ENCODE measurements around the gene NMRK2.
"Not testable (repeated sequence)": the region's sequence is repeated elsewhere in the genome, so short reads cannot be mapped to it uniquely, and the experiment has no call there.

The NMRK2 gene

DNA sequence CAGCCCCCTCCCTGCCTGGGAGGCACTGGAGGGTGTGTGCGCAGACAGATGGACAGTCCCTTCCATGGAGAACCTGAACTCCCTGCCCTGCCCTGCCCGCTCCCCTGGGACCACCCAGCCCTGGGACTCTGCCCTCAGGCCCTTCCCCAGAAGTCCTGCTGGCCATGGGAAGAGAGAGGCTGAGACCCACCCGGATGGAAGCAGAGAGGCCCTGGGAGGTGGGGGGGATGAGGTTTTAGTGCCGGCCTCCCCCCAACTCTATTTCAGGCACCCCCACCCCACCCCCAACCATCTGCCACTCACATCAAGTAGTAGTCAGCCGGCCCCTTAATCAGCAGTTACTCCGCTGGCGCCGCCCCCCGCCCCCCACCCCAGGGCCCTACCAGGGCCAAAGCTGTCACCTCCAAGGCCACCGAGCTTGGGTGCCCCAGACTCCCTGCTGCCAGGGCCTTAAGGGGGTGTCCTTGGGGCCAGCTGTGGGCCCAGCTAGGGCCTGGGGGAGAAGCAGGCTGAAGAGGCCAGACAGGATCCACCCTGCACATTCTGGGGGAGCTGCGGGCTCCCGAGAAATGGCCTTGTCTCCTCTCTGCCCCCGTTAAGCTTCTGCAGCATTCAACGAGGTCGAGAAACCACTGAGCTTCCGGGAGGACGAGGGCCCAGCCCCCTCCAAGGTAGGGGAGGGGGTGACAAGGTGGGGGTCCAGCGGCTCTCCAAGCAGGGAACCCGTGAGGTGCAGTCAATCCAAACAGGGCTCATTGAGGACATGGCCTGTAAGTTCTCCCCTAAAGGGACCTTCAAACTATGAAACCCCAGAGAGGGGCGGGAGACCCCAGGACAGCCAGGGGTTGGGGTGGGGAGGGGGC is 17.4 kb downstream of the NMRK2 start:
- no peak for DNase-seq (ENCODE audit: low read depth)
- TF ChIP-seq, protein P1, sequence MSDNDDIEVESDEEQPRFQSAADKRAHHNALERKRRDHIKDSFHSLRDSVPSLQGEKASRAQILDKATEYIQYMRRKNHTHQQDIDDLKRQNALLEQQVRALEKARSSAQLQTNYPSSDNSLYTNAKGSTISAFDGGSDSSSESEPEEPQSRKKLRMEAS (IDR thresholded peaks at IDR 0.05; ENCODE audit: low read depth, low read length), result no peak
- TF ChIP-seq, protein P2, sequence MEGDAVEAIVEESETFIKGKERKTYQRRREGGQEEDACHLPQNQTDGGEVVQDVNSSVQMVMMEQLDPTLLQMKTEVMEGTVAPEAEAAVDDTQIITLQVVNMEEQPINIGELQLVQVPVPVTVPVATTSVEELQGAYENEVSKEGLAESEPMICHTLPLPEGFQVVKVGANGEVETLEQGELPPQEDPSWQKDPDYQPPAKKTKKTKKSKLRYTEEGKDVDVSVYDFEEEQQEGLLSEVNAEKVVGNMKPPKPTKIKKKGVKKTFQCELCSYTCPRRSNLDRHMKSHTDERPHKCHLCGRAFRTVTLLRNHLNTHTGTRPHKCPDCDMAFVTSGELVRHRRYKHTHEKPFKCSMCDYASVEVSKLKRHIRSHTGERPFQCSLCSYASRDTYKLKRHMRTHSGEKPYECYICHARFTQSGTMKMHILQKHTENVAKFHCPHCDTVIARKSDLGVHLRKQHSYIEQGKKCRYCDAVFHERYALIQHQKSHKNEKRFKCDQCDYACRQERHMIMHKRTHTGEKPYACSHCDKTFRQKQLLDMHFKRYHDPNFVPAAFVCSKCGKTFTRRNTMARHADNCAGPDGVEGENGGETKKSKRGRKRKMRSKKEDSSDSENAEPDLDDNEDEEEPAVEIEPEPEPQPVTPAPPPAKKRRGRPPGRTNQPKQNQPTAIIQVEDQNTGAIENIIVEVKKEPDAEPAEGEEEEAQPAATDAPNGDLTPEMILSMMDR (IDR thresholded peaks at IDR 0.05; ENCODE audit: low read depth, low read length), result no peak
- TF ChIP-seq POLR2A (IDR thresholded peaks at IDR 0.05; ENCODE audit: extremely low read depth, insufficient read length) (no peak), MYC (IDR thresholded peaks at IDR 0.05; ENCODE audit: low read depth, low read length) (no peak)
- H3K4me3 ChIP-seq (ENCODE audit: low read depth, low read length), result no peak overlapping the region

DNA sequence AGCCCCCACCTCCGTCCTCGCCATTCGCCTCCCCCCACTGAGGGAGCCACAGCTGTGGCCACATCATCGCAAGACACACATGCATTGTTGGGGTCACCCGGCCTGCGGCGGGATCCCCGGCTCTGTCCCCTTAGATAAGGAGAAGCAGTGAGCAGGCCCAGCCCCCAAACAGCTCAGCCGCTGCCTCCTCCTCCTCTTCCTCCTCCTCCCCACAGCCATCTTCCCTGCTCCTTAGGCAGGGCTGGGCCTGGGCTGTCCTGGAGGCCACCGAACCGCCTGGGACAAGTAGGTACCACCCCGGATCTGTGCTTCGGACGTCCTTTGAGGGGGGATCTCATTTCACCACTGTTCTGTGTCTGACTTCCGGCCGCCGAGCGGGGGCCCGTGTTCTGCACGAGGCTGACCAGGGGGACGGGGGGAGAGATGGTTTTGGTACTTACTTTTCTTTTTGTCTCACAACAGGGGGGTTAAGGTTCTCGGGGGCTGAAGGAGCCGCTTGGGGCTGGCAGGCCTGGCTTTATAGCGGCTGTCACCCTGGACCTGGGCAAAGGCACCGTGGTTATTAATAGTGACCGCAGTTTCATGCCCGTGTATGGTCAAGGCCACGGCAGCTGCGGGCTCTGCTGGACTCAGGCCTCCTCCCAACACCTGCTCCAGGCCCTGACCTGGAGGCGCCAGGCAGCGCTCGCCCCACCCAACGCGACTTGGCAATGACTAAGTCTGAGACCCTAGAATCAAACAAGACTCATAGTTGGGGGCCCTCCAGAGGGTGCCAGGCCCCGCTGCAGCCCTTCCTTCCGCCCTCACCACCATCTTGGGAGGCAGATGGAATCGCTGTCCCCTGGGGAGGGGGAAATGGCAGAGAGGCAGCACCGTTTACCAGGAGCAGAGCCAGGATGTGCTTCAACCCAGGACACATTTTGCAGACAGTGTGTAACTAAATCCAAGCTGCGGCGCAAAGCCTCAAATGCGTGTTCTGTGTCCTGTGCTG is 18.3 kb downstream of the NMRK2 start:
- DNase-seq (ENCODE audit: low read depth), result no peak
- no peak for TF ChIP-seq MYC (IDR thresholded peaks at IDR 0.05; ENCODE audit: low read depth, low read length)
- TF ChIP-seq, protein P1 (IDR thresholded peaks at IDR 0.05; ENCODE audit: low read depth, low read length), result no peak
- TF ChIP-seq, protein P2 (IDR thresholded peaks at IDR 0.05; ENCODE audit: low read depth, low read length), result no peak
- H3K4me3 ChIP-seq (ENCODE audit: low read depth, low read length), result no peak overlapping the region

DNA sequence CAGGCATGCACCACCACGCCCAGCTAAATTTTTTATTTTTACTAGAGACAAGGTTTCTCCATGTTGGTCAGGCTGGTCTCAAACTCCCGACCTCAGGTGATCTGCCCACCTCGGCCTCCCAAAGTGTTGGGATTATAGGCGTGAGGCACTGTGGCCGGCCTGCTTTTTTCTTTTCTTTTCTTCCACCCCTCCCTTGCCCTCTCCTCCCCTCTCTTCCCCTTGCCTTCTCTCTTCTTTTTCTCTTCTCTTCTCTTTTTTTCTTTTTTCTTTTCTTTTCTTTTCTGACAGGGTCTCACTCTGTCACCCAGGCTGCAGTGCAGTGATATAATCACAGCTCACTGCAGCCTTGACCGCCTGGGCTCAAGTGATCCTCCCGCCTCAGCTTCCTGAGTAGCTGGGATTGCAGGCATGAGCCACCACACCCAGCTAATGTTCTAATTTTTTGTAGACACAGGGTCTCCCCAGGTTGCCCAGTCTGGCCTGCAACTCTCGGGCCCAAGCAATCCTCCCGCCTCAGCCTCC is 19.9 kb downstream of the NMRK2 start:
- not testable (repeated sequence) for H3K4me3 ChIP-seq (ENCODE audit: low read depth, low read length); DNase-seq (ENCODE audit: low read depth)

DNA sequence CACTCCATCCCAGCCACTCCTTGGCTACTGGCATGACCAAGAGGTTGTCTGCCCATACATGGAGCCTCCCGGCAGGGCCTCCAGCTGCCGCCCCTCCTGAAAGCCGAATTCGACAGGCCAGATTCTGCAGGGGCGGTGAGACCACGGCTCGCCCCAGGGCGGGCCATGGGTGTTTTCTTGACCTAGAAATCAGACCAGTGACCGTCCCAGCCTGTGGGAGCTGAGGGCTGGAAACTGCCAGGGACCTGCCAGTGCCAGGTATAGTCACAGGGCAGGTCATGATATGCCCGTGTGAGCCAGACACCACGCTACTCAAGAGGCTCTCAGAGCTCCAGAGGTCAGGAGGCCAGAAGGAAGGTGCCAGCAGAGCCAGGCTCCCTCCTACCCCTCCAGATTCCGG is 21.2 kb downstream of the NMRK2 start:
- DNase-seq (ENCODE audit: low read depth), result no peak
- no peak overlapping the region for H3K4me3 ChIP-seq (ENCODE audit: low read depth, low read length)
- TF ChIP-seq, protein P1 (IDR thresholded peaks at IDR 0.05; ENCODE audit: low read depth, low read length), result no peak
- TF ChIP-seq MYC (IDR thresholded peaks at IDR 0.05; ENCODE audit: low read depth, low read length), result no peak
- TF ChIP-seq, protein P2 (IDR thresholded peaks at IDR 0.05; ENCODE audit: low read depth, low read length), result no peak
- TF ChIP-seq POLR2A (IDR thresholded peaks at IDR 0.05; ENCODE audit: extremely low read depth, insufficient read length), result no peak

DNA sequence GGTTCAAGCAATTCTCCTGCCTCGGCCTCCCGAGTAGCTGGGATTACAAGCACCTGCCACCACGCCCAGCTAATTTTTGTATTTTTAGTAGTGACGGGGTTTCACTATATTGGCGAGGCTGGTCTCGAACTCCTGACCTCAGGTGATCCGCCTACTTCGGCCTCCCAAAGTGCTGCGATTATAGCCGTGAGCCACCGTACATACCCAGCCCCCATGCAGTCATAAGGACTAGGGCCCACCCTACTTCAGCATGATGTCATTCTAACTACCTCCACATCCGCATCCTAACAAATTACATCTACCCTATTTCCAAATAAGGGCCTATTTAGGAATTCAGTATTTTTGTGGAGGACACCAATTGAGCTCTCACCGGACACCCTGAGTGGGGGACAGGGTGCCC is 22.4 kb downstream of the NMRK2 start:
- not testable (repeated sequence) for DNase-seq (ENCODE audit: low read depth); H3K4me3 ChIP-seq (ENCODE audit: low read depth, low read length)

DNA sequence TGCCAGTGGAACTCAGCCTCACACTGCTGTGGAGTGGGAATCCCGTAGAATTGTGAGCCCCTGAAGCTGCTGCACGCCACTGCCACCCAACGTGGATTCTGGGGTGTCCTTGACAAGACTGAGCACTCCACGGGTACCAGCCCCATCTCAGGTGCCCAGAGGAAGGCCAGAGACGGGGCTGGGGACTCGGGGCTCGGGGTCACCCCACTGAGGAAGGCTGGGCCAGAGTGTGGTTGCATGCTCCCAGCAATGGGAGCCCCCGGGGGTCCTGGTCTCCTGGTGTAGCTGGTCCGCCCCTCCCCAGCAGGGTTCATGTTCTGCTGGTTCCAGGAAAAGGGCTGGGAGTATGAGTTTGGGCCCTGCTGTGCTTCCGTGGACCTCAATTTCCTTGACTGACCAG is 22.8 kb downstream of the NMRK2 start:
- DNase-seq (ENCODE audit: low read depth), result no peak
- no peak for TF ChIP-seq MYC (IDR thresholded peaks at IDR 0.05; ENCODE audit: low read depth, low read length)
- TF ChIP-seq, protein P2 (IDR thresholded peaks at IDR 0.05; ENCODE audit: low read depth, low read length), result no peak
- TF ChIP-seq, protein P1 (IDR thresholded peaks at IDR 0.05; ENCODE audit: low read depth, low read length), result no peak
- TF ChIP-seq POLR2A (IDR thresholded peaks at IDR 0.05; ENCODE audit: extremely low read depth, insufficient read length), result no peak
- no peak overlapping the region for H3K4me3 ChIP-seq (ENCODE audit: low read depth, low read length)
